Measurements from ENCODE around the gene NSD1.

Gene NSD1

DNA sequence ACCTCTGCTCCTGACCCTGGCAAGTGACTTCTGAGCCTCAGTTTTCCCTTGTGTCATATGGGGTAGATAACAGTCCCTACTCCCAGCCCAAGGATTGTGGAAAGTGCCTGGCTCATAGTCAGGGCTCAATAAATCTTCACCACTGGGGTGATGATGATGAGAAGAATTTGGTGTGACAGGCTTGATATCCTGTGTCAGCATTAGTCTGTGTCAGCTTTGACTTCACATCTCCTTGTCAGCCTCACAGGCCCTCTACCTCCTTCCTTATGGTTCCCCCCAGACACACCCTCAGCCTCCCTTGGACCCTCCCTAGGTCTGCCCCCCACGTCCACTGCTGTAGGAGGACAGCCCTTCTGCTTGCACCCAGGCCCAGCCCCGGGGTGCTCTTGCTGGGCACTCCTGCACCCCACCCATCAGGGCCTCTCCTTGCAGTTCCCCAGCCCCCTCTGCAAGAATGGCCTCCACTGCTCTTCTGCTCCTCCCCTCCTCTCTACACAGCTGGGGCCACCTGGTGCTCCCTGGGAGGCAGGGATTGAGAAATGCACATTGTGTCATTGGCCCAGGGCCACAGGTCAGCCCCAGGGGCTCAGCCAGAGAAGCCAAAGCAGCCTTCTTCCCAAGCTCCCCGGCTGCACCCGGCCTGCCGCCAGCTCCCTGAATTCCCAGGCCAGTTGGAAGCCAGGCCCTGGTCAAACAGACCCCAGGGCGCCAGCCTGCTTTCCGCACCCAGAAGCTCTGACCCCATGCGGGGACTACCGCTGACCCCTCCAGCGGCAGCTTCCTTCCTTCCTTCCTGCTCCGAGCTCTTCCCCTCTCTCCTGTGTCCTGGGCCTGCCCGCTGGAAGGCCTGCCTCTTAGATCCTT is 39.1 kb upstream of the NSD1 start:
- H3K4me3 ChIP-seq (ENCODE audit: low read length), result no peak overlapping the region
- TF ChIP-seq EZH2phosphoT487 (IDR thresholded peaks at IDR 0.05; ENCODE audit: borderline replicate concordance, low read length), result no peak
- TF ChIP-seq, protein P1, sequence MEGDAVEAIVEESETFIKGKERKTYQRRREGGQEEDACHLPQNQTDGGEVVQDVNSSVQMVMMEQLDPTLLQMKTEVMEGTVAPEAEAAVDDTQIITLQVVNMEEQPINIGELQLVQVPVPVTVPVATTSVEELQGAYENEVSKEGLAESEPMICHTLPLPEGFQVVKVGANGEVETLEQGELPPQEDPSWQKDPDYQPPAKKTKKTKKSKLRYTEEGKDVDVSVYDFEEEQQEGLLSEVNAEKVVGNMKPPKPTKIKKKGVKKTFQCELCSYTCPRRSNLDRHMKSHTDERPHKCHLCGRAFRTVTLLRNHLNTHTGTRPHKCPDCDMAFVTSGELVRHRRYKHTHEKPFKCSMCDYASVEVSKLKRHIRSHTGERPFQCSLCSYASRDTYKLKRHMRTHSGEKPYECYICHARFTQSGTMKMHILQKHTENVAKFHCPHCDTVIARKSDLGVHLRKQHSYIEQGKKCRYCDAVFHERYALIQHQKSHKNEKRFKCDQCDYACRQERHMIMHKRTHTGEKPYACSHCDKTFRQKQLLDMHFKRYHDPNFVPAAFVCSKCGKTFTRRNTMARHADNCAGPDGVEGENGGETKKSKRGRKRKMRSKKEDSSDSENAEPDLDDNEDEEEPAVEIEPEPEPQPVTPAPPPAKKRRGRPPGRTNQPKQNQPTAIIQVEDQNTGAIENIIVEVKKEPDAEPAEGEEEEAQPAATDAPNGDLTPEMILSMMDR (IDR thresholded peaks at IDR 0.05; ENCODE audit: low read depth, low read length, poor library complexity, severe bottlenecking), result no peak
- no peak overlapping the region for H3K4me2 ChIP-seq (ENCODE audit: low read length)
- H3K9me3 ChIP-seq (ENCODE audit: control insufficient read depth, insufficient read depth, low read length), result no peaks in the 10 kb centered on the region
- H3K79me2 ChIP-seq (ENCODE audit: control insufficient read depth, low read length), result no peaks in the 10 kb centered on the region
- no peaks in the 10 kb centered on the region for H3F3A ChIP-seq (ENCODE audit: control insufficient read depth, insufficient read depth)
- no peaks in the 10 kb centered on the region for H3K27me3 ChIP-seq (ENCODE audit: control insufficient read depth, low read length)
- H4K20me1 ChIP-seq (ENCODE audit: control insufficient read depth, insufficient read depth, low read depth, low read length), result no peaks in the 10 kb centered on the region
- H3K36me3 ChIP-seq (ENCODE audit: control insufficient read depth, low read length), result no peaks in the 10 kb centered on the region
- H3K27ac ChIP-seq (ENCODE audit: low read depth, low read length), result no peak overlapping the region
- peaks cover 9% of the 10 kb centered on the region for H3K4me1 ChIP-seq (ENCODE audit: control insufficient read depth, low read length)
- H3K9me2 ChIP-seq (replicated peaks; ENCODE audit: control insufficient read depth, low read length), result no peaks in the 10 kb centered on the region

DNA sequence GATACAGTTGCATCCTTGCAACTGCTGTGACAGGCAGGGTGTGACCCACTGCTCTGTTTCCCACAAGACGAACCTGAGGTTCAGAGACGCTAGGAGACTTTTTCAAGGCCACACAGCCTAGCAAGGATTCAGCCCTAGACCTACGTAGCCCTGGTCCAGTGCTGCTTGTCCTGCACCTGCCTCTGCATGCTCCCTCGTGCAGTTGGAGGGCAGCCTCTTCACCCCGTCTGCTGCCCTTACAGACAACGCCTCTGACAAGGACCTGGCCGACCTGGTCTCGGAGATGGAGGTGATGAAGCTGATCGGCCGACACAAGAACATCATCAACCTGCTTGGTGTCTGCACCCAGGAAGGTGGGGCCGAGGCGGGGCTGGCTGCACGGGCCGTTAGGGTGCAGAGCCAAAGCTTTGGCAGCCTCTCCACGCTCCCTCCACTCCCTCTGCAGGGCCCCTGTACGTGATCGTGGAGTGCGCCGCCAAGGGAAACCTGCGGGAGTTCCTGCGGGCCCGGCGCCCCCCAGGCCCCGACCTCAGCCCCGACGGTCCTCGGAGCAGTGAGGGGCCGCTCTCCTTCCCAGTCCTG is 38.4 kb upstream of the NSD1 start:
- Histone ChIP-seq H3K4me2 (ENCODE audit: low read length) (no peak overlapping the region), H3K4me3 (ENCODE audit: low read length) (no peak overlapping the region), H4K20me1 (ENCODE audit: control insufficient read depth, insufficient read depth, low read depth, low read length) (no peaks in the 10 kb centered on the region), H3K79me2 (ENCODE audit: control insufficient read depth, low read length) (no peaks in the 10 kb centered on the region), H3F3A (ENCODE audit: control insufficient read depth, insufficient read depth) (no peaks in the 10 kb centered on the region), H3K9me3 (ENCODE audit: control insufficient read depth, insufficient read depth, low read length) (no peaks in the 10 kb centered on the region), H3K27me3 (ENCODE audit: control insufficient read depth, low read length) (no peaks in the 10 kb centered on the region), H3K9me2 (replicated peaks; ENCODE audit: control insufficient read depth, low read length) (no peaks in the 10 kb centered on the region), H3K36me3 (ENCODE audit: control insufficient read depth, low read length) (no peaks in the 10 kb centered on the region), H3K4me1 (ENCODE audit: control insufficient read depth, low read length) (peaks cover 16% of the 10 kb centered on the region), H3K27ac (ENCODE audit: low read depth, low read length) (no peak overlapping the region)
- no peak for TF ChIP-seq EZH2phosphoT487 (IDR thresholded peaks at IDR 0.05; ENCODE audit: borderline replicate concordance, low read length)
- TF ChIP-seq, protein P1 (IDR thresholded peaks at IDR 0.05; ENCODE audit: low read depth, low read length, poor library complexity, severe bottlenecking), result no peak

DNA sequence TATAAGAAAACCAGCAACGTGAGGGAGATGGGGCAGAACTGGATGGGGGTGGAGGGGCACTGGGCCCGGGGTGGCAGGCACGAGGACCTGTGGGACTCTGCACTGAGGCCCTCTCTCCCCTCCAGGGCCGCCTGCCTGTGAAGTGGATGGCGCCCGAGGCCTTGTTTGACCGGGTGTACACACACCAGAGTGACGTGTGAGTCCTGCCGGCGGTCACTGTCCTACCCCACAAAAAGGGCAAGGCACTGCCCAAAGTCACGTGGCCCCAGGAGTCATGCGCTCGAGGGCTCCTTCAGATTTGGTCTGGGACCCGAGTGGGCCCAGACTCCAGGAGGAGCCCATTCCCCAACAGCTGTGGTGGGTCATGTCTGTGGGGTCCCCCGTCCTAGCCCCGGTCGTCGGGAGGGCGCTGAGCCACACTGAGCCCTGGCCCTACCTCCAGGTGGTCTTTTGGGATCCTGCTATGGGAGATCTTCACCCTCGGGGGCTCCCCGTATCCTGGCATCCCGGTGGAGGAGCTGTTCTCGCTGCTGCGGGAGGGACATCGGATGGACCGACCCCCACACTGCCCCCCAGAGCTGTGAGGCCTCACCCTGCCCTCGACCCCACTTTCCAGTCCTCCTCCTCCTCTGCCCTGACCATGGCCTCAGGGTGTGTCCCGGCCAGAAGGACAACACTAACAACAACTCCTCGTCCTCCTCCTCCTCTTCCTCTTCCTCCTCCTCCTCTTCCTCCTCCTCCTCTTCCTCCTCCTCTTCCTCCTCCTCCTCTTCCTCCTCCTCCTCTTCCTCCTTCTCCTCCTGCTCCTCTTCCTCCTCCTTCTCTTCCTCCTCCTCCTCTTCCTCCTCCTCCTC is 37.2 kb upstream of the NSD1 start:
- Histone ChIP-seq H3K9me2 (replicated peaks; ENCODE audit: control insufficient read depth, low read length) (no peaks in the 10 kb centered on the region), H4K20me1 (ENCODE audit: control insufficient read depth, insufficient read depth, low read depth, low read length) (no peaks in the 10 kb centered on the region), H3K4me1 (ENCODE audit: control insufficient read depth, low read length) (peaks cover 16% of the 10 kb centered on the region), H3K4me3 (ENCODE audit: low read length) (no peak overlapping the region), H3K4me2 (ENCODE audit: low read length) (no peak overlapping the region), H3F3A (ENCODE audit: control insufficient read depth, insufficient read depth) (no peaks in the 10 kb centered on the region), H3K9me3 (ENCODE audit: control insufficient read depth, insufficient read depth, low read length) (no peaks in the 10 kb centered on the region), H3K36me3 (ENCODE audit: control insufficient read depth, low read length) (no peaks in the 10 kb centered on the region), H3K27ac (ENCODE audit: low read depth, low read length) (no peak overlapping the region), H3K79me2 (ENCODE audit: control insufficient read depth, low read length) (no peaks in the 10 kb centered on the region), H3K27me3 (ENCODE audit: control insufficient read depth, low read length) (no peaks in the 10 kb centered on the region)
- TF ChIP-seq, protein P1 (IDR thresholded peaks at IDR 0.05; ENCODE audit: low read depth, low read length, poor library complexity, severe bottlenecking), result no peak
- no peak for TF ChIP-seq EZH2phosphoT487 (IDR thresholded peaks at IDR 0.05; ENCODE audit: borderline replicate concordance, low read length)

Data from DOHH2 (cell line).